Stromal cell of bone marrow (primary cell): Measurements from ENCODE around the gene NUDT5.
"Not testable (repeated sequence)": the region's sequence is repeated elsewhere in the genome, so short reads cannot be mapped to it uniquely, and the experiment has no call there.

Experiments used
- DNase-seq: peaks from one replicate; pipeline ENCODE4 v3.0.0-alpha.2; 2012; ENCODE audit warnings: low read depth

NUDT5 gene

GRCh38 chr10:12205082-12205481 lies 9.4 kb upstream of the NUDT5 start:
- DNase-seq, result no peak

- DNase-seq, result no peak
Measured at GRCh38 chr10:12202226-12202625, 6.5 kb upstream of the NUDT5 start.

GRCh38 chr10:12201543-12201942 lies 5.9 kb upstream of the NUDT5 start:
- no peak for DNase-seq

- DNase-seq, result no peak
Measured at GRCh38 chr10:12200850-12201249, 5.2 kb upstream of the NUDT5 start.

- DNase-seq, result no peak
Measured at GRCh38 chr10:12198156-12198555, 2.5 kb upstream of the NUDT5 start.

GRCh38 chr10:12196531-12197211 lies 980 bp upstream of the NUDT5 start:
- DNase-seq, result no peak

- no peak for DNase-seq
Measured at GRCh38 chr10:12195281-12195602, 449 bp downstream of the NUDT5 start.

GRCh38 chr10:12194752-12195271 lies 879 bp downstream of the NUDT5 start:
- DNase-seq, result peak; percentile 28

- DNase-seq, result peak; percentile 35
Measured at GRCh38 chr10:12193193-12193592, 2.5 kb downstream of the NUDT5 start.

- DNase-seq, result no peak
Measured at GRCh38 chr10:12191715-12192114, 4.0 kb downstream of the NUDT5 start.

GRCh38 chr10:12189426-12189825 lies 6.3 kb downstream of the NUDT5 start:
- DNase-seq, result no peak

- no peak for DNase-seq
Measured at GRCh38 chr10:12188656-12189055, 7.0 kb downstream of the NUDT5 start.

- no peak for DNase-seq
Measured at GRCh38 chr10:12187321-12187905, 8.3 kb downstream of the NUDT5 start.

GRCh38 chr10:12186323-12186722 lies 9.4 kb downstream of the NUDT5 start:
- no peak for DNase-seq

GRCh38 chr10:12184165-12184564 lies 11.5 kb downstream of the NUDT5 start:
- DNase-seq, result no peak

GRCh38 chr10:12181065-12181775 lies 14.5 kb downstream of the NUDT5 start:
- DNase-seq, result no peak

GRCh38 chr10:12180221-12180974 lies 15.3 kb downstream of the NUDT5 start:
- DNase-seq, result no peak

GRCh38 chr10:12179606-12180170 lies 16.0 kb downstream of the NUDT5 start:
- no peak for DNase-seq

- DNase-seq, result no peak
Measured at GRCh38 chr10:12177642-12178041, 18.0 kb downstream of the NUDT5 start.

GRCh38 chr10:12171512-12171911 lies 24.2 kb downstream of the NUDT5 start:
- DNase-seq, result not testable (repeated sequence)

GRCh38 chr10:12165999-12166775 lies 29.5 kb downstream of the NUDT5 start:
- DNase-seq, result no peak
